Right kidney (tissue), 1 donor: ENCODE measurements around the gene UNC13B.

Experiments used
- DNase-seq: peaks from one replicate; pipeline ENCODE4 v3.0.0-alpha.2; 2016

The UNC13B gene

GRCh38 chr9:35277171-35277520 lies 115.3 kb downstream of the UNC13B start:
- no peak for DNase-seq

- DNase-seq, result no peak
Observed at GRCh38 chr9:35277628-35278359, 116.0 kb downstream of the UNC13B start.

GRCh38 chr9:35279946-35280345 lies 118.1 kb downstream of the UNC13B start:
- no peak for DNase-seq

- DNase-seq, result no peak
Observed at GRCh38 chr9:35280399-35280798, 118.6 kb downstream of the UNC13B start.

GRCh38 chr9:35285731-35286130 lies 123.9 kb downstream of the UNC13B start:
- DNase-seq, result no peak

GRCh38 chr9:35286381-35286780 lies 124.6 kb downstream of the UNC13B start:
- no peak for DNase-seq

- DNase-seq, result no peak
Observed at GRCh38 chr9:35287987-35288632, 126.3 kb downstream of the UNC13B start.

GRCh38 chr9:35288778-35289177 lies 127.0 kb downstream of the UNC13B start:
- DNase-seq, result no peak

GRCh38 chr9:35293376-35293964 lies 131.7 kb downstream of the UNC13B start:
- peak; percentile 4 for DNase-seq

- no peak for DNase-seq
Observed at GRCh38 chr9:35294066-35294465, 132.3 kb downstream of the UNC13B start.

GRCh38 chr9:35294556-35294955 lies 132.7 kb downstream of the UNC13B start:
- DNase-seq, result no peak

GRCh38 chr9:35295369-35296036 lies 133.7 kb downstream of the UNC13B start:
- no peak for DNase-seq

- no peak for DNase-seq
Observed at GRCh38 chr9:35303567-35303966, 141.8 kb downstream of the UNC13B start.

- DNase-seq, result no peak
Observed at GRCh38 chr9:35306283-35306682, 144.5 kb downstream of the UNC13B start.

- DNase-seq, result no peak
Observed at GRCh38 chr9:35308316-35308715, 146.5 kb downstream of the UNC13B start.

GRCh38 chr9:35311891-35312639 lies 150.3 kb downstream of the UNC13B start:
- no peak for DNase-seq

GRCh38 chr9:35313460-35313859 lies 151.7 kb downstream of the UNC13B start:
- no peak for DNase-seq

GRCh38 chr9:35313916-35314315 lies 152.1 kb downstream of the UNC13B start:
- DNase-seq, result no peak

- DNase-seq, result no peak
Observed at GRCh38 chr9:35318741-35319140, 156.9 kb downstream of the UNC13B start.

- no peak for DNase-seq
Observed at GRCh38 chr9:35322075-35322885, 160.5 kb downstream of the UNC13B start.

- no peak for DNase-seq
Observed at GRCh38 chr9:35324966-35325365, 163.2 kb downstream of the UNC13B start.

GRCh38 chr9:35333551-35333950 lies 171.7 kb downstream of the UNC13B start:
- DNase-seq, result no peak
